GM21526 (cell line): ENCODE data around the gene FANCC.

Experiments
- ATAC-seq: cut with Tn5 transposase; IDR thresholded peaks from one replicate; pipeline ENCODE4 v1.9.1; 2021; ENCODE audit warnings: moderate library complexity; ENCODE audit not compliant: unreplicated experiment, low FRiP score

The FANCC gene

GRCh38 chr9:95129476-95130291 is 187.8 kb downstream of the FANCC start:
- ATAC-seq: no peak

DNA sequence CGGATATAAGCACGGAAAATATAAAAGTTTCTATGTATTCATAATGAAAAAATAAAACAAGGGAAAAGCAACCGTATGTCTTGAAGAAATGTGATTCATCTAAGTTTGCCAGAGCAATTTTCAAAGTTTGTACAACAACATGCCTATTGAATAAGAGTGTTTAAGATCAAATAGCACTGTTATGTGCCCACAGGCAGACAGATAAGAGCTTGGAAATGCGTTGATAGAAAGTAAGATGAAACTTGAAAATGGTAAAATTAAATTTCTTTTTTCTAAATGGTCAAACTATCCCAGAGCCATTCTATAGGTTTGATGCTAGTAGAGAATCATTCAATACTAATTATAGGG is 189.4 kb downstream of the FANCC start:
- no peak for ATAC-seq

DNA sequence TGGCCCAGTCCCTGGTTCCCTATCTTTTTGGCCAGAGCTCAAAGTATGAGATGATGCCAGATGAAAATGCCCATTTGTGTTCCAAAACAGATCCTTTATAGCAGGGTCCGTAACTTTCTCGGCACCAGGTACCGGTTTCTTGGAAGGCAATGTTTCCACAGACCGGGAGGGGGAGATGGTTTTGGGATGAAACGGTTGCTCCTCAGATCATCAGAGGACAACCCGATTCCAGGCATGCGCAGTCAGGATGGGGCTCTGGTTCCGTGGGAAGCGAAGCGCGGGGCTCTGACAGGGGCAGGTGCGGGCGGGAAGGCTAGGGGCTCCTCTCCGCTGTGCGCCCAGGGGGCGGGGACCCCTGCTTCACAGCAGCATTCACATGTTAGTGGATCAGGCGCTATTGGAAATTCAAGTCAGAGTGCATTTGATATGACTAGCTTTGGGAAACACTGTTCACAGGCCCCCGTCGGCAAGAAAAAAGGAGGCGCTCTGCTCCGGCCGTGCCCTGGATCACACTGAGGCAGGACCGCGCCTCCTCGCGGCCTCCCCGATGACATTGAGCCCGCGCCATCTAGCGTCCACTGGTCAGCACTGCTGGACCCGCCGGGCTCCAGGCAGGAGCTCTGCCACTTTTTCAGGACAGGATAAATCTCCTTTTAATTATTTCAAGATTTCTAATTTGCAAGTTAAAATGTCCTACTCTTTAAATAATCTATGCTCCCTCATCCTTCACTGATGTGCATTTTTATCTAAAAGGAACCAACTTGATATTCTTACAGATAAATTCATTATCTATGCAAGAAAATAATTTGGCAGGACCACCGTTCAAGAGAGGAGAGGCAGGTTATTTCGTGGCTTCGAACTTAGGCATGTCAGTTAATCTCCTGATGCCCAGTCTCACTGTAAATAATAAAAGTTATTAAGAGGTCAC is 190.0 kb downstream of the FANCC start:
- ATAC-seq: no peak

- no peak for ATAC-seq
Measured at GRCh38 chr9:95126739-95127138, 190.8 kb downstream of the FANCC start.

GRCh38 chr9:95125652-95126051 is 191.9 kb downstream of the FANCC start:
- no peak for ATAC-seq

DNA sequence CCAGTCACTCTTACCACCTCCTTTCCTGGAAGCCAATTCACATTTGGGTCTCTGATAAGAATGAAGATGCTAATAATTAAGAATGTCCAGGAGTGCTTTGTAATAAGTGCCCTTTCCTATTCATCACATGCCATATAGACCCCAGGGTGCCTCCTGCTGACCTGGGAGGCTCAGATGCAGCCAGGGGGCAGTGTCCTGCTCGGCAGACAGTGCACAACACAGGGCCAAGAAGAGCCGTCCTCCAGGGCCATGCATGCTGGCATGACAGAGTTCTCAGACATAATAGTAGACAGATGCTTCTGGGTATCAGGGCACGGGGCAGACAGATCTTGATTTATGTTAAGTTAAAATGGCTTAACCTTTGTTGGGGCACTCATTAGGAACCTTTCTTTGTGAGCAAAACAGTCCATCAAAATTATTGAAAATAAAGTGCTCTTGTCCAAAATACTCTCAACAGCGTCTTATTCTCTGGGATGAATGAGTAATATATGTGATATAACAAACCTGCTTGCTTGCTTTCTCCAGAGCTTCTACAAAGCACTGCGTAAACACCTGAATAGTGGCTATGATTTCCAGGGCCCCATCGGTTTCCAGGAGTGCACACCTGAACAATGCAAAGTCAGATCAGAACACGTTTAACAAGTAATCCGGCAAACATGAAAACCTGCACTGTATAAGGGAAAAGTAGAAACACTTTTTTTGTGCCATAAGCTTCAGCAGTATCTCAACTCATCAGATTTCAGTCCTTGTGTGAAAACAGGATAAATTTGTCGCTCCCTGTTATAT is 192.7 kb downstream of the FANCC start:
- no peak for ATAC-seq

DNA sequence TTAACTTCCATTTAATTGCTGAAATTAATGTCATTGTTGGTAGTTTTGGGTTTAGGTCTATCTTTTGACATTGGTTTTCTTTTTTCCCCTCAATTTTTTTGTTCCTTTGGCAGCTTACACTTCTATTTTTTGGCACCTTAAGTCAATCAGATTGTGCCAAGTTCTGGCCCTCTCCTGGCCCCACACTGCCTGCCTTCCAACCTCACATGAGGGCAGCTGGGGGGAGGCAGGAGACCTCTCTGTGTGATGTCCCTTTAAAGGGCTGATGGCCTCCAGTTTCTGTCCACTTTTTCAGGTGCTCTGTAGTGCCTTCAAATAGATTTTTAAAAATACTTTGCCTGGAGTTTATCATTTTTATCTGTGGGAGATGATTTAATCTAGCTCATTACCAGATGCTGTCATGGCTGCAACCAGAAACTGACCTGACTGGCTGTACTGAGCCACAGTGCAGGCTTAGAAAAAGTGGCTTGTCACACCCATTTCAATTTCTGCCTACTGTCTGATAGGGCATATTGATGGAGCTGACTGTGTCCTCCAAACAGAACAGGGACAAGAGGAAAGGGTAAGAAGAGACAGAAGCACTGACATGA is 196.6 kb downstream of the FANCC start:
- no peak for ATAC-seq

GRCh38 chr9:95118596-95118995 is 198.9 kb downstream of the FANCC start:
- ATAC-seq: no peak

DNA sequence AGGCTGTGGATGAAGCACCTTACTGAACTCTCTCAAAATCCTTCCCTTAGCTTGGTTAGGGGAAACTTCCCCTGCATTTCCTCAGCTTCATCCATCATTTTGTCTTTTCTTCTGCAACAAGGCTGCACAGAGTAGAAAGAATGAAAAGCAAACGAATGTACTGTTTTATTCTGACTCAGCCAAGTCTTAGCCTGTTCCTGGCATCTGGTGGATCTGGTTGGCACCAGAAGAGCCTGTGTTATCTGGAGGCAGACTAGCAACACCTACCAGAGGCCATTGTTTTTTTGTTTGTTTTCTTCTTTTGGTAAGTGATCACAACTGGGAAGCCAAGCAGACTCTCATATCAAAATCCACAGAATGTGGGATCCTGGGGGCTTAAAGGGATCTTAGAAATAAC is 200.7 kb downstream of the FANCC start:
- ATAC-seq: no peak

GRCh38 chr9:95116002-95116807 is 201.3 kb downstream of the FANCC start:
- no peak for ATAC-seq

DNA sequence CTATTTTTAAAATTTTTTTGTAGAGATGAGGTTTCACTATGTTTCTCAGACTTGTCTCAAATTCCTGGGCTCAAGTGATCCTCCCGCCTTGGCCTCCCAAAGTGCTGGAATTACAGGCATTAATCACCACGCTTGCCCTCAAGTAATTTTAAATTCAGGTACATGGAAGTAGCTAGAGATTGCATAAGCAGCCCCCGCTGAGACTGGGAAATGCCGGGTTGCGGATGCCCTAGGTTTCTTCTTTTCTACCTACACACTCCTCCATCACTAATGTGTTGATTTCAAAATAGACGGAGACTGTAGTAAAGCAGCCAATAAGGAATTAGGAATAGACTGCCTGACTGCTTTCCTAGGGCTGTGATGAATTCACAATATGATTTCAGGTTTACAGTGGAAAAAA is 202.4 kb downstream of the FANCC start:
- no peak for ATAC-seq

DNA sequence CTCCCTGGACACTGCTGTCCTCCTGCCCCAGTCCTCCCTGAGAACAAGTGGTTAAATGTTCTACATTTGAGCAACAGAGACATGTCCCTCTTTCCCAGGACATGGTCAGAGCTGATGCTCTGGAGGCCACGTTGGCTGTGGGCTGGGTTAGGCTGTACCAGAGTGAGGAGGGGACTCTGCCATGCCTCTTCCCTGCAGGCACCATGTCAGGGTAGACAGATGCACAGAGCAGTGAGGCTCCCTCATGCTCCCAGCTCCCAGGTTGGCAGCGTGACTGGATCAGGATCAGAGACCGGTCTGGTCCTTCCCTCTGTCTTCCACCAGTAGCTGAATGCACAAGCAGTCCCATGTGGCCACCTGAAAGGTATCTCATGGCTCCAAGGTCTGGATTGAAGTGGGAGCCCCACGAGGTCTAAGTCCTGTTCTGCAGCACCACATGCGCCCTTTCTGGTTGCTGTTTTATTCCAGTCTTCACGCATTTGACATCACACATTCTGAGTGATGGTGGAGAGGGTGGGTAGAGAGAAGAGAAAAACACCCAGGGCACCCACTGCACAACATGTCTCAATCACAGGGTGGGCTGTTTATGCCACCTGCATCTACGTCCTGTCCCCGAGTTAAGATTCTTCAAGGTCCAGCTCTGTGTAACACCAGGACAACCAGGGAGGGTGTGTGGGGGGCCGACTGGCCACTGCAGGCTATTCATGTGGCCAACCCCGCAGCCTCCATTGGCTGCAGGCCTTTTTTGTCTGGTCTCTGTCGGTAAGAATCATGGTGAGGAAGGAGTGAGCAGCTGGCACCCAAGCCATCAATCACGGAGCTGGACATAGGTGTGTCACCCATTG is 204.9 kb downstream of the FANCC start:
- no peak for ATAC-seq

DNA sequence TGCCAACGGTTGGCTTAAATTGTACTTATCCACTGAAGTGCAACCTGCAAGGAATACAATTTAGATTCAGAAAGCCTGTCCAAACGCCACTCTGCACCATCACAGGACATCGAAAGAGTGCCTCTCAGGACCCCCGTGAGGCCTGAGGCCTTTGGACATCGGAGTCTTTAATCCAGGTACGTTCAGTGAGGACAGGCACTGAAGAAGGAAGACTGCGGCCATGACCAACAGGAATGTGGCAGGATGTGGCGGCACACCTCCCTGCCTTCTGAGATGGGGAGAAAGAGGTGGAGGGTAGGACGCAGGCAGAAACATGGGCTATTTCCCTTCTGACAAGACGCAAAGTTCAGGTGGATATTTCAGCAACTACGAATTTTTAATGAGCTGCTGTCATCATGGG is 205.8 kb downstream of the FANCC start:
- ATAC-seq: no peak

GRCh38 chr9:95110921-95111525 is 206.5 kb downstream of the FANCC start:
- no peak for ATAC-seq

DNA sequence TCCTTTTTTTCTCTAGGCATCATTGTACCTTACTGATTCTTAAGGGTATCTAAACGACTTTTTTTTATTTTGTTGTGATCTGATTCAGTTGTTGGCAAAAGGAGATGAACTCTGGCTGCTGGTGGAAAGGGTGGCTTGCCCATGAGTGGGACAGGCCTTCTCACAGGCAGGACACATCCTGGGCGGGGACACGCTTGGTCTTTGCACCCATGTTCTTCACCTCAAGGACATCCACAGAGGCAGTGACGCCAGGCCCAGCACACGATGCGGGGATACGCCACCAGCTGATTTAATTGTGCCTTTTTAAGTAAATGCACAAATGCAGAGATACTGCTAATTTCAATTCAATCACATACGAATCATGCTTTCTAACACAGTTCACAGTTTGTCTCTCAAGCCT is 208.1 kb downstream of the FANCC start:
- no peak for ATAC-seq

GRCh38 chr9:95108777-95109176 is 208.7 kb downstream of the FANCC start:
- ATAC-seq: no peak

DNA sequence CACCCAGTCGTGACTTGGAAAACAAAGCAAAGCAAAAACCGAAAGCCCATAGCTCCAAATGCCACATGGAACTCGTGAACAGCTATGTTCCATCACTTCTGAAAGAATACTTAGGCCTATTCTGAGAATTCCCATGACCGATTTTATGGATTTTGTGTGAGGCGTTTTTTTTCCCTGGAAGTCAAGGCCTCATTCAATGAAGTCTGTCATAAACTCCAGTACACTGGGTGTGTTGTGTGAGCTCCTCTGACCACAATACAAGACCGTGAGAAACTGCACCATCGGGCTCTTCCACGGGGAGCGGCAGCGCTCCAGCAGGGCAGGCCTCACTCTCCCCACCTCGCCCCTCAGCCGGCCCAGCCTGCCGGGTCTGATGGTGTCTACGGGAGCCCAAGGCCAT is 209.5 kb downstream of the FANCC start:
- ATAC-seq: no peak

DNA sequence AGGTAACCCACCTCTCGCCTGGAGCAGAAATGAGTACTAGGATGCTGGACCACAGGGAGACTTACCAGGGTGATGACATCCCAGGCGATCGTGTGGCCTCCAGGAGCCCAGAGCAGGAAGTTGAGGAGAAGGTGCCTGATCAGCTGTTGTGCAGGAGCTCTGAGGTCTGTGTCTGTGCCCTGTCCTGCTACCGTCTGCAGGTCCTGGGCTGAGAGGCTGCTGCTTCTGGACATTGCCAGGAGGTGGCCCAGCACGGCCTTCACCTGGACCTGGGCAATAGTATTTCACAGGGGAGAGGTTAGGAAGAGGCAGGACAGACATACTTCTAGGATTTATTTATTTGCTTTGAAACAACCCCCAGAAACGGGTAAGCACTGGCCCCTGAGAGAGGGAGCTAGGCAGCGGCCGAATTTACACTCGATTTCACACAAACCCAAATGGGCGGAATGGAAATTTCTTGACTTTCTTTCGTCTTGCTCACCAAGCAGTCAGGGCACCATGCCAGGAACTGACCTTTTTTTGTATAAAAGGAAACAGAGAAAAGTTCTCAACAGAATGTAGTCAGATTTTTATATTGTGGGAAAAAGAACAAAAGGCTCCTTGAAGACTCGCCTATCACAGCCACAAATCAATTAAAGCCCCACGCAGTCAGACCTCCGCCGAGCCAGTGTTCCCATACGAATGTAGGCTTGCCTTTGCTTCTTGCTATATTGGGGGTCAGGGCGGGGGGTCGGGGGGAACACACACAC is 210.3 kb downstream of the FANCC start:
- ATAC-seq: no peak
